Tibial nerve (tissue), 4 donors: Measurements from ENCODE around the gene SPCS1. TPM values are rescaled to one million over a fixed set of nuclear protein-coding genes. Genes with fewer than 3 reads are reported as not detected.
A peak's percentile ranks its signal among the peaks of the same experiment; 100 is the strongest.

Experiments
- DNase-seq, 2 donors: peaks; one replicate each; pipeline ENCODE4 v3.0.0-alpha.2; 2019; ENCODE audit warnings: low spot score in 2 of 2
- H3K27ac ChIP-seq, 4 donors: fragments of 200-600 bp; sonication (generic) in 3 of 4; one replicate each; pipeline ENCODE4 v1.5.1; 2017 to 2019; ENCODE audit warnings: mild to moderate bottlenecking in 1 of 4
- H3K27me3 ChIP-seq, 2 donors: fragments of 200-600 bp; sonication (generic) in 1 of 2; one replicate each; pipeline versions ENCODE4 v1.5.1 to v1.6.0; 2017 to 2019
- H3K36me3 ChIP-seq, 3 donors: fragments of 200-600 bp; sonication (generic); one replicate each; pipeline ENCODE4 v1.5.1; 2018 to 2019
- H3K4me1 ChIP-seq, 4 donors: fragments of 200-600 bp; sonication (generic) in 3 of 4; one replicate each; pipeline ENCODE4 v1.5.1; 2017 to 2019
- H3K4me3 ChIP-seq, 4 donors: fragments of 200-600 bp; sonication (generic) in 3 of 4; one replicate each; pipeline ENCODE4 v1.5.1; 2017 to 2019; ENCODE audit warnings: mild to moderate bottlenecking in 1 of 4, moderate library complexity in 1 of 4
- H3K9me3 ChIP-seq, 4 donors: fragments of 200-600 bp; sonication (generic) in 3 of 4; one replicate each; pipeline ENCODE4 v1.5.1; 2017 to 2019
- EP300 ChIP-seq, 2 donors: sonication (generic); formaldehyde crosslinking; IDR thresholded peaks; one replicate each; pipeline ENCODE4 v1.6.1; 2017; ENCODE audit warnings: antibody characterized with exemption in 2 of 2, mild to moderate bottlenecking in 1 of 2
- POLR2A ChIP-seq, 2 donors: fragments of 450-650 bp; IDR thresholded peaks; one replicate each; pipeline ENCODE4 v1.6.1; 2017; ENCODE audit warnings: antibody characterized with exemption in 2 of 2, mild to moderate bottlenecking in 2 of 2, moderate library complexity in 2 of 2
- WGBS, 2 donors: methylation state at CpG; one replicate each; pipeline ENCODE4 v1.1.5; 2018; 5-methylcytosine and 5-hydroxymethylcytosine counted together
- total RNA-seq, 4 donors: library from RNA; depleted of rRNA; stranded (reverse); fragments of >200 nt; gene quantifications; one replicate each; pipeline ENCODE4 v1.1.0, GENCODE V29; 2016
- TF ChIP-seq, protein P1 (sequence below), 5 experiments: fragments of 200-600 bp in 3 of 5; fragments of 450-650 bp in 2 of 5; sonication (generic) in 3 of 5; IDR thresholded peaks; one replicate each; pipeline ENCODE4 v1.5.1; 2016 to 2019; ENCODE audit warnings: antibody characterized with exemption in 5 of 5, mild to moderate bottlenecking in 3 of 5, moderate library complexity in 2 of 5

Gene SPCS1
- total RNA-seq, 4 donors from 2014 or later: 58.8 to 123 (median 77.4) TPM

DNA sequence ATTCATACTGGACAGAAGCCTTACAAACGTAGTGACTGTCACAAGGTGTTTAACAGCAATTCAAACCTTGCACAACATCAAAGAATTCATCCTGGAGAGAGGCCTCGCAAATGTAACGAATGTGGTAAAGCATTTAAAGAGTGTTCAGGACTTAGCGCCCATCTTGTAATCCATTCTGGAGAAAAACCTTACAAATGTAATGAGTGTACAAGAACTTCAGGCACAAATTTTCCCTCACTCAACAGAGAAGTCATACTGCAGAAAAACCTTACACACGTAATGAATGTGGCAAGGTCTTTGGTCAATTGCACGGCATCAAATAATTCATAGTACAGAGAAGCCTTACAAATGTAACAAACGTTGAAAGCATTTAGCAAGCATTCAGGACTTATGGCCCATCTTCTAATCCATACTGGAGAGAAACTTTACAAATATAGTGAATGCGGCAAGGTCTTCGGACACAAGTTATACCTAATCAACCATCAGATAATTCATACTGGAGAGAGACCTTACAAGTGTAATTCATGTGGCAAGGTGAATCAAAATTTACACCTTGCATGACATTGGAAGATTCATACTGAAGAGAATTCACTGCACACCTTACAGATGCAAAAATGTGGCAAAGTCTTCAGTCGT is 27.5 kb downstream of the SPCS1 start:
- 85 to 92% methylated on average over 10 of the region's 10 CpGs for WGBS, 2 donors
- no peak for TF ChIP-seq POLR2A (IDR thresholded peaks at IDR 0.05)
- TF ChIP-seq, protein P1, sequence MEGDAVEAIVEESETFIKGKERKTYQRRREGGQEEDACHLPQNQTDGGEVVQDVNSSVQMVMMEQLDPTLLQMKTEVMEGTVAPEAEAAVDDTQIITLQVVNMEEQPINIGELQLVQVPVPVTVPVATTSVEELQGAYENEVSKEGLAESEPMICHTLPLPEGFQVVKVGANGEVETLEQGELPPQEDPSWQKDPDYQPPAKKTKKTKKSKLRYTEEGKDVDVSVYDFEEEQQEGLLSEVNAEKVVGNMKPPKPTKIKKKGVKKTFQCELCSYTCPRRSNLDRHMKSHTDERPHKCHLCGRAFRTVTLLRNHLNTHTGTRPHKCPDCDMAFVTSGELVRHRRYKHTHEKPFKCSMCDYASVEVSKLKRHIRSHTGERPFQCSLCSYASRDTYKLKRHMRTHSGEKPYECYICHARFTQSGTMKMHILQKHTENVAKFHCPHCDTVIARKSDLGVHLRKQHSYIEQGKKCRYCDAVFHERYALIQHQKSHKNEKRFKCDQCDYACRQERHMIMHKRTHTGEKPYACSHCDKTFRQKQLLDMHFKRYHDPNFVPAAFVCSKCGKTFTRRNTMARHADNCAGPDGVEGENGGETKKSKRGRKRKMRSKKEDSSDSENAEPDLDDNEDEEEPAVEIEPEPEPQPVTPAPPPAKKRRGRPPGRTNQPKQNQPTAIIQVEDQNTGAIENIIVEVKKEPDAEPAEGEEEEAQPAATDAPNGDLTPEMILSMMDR (IDR thresholded peaks at IDR 0.05): no peak
- TF ChIP-seq EP300 (IDR thresholded peaks at IDR 0.05): no peak

DNA sequence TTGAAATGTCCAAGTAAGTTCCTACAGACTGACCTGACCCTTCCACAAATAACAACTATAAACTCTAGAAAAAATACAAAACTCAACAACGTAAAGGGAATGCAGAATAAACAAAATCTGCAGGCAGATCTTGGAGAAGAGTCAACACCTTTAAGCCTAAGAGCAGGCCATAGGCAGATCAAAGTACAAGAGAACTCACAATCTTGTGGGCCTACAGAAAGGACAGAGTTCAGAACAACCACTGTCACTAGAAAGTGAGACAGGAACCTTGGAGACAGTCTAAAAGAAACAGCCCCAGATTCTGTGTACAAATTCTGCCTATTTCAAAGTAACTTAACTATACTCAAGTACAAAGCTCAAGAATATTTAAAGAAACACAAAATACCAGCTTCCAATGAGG is 33.8 kb downstream of the SPCS1 start:
- H3K27ac ChIP-seq: no peak overlapping the region

More for the DNA sequence above, 27.5 kb downstream of the SPCS1 start:
- Histone ChIP-seq H3K4me3 (no peak overlapping the region), H3K27ac (no peak overlapping the region), H3K36me3 (peaks cover 6 to 100% (median 7%) of the 10 kb centered on the region in 3 donors), H3K4me1 (no peaks in the 10 kb centered on the region), H3K27me3 (no peaks in the 10 kb centered on the region), H3K9me3 (peaks cover 0 to 5% (median 0%) of the 10 kb centered on the region in 4 donors)
- DNase-seq: no peak

DNA sequence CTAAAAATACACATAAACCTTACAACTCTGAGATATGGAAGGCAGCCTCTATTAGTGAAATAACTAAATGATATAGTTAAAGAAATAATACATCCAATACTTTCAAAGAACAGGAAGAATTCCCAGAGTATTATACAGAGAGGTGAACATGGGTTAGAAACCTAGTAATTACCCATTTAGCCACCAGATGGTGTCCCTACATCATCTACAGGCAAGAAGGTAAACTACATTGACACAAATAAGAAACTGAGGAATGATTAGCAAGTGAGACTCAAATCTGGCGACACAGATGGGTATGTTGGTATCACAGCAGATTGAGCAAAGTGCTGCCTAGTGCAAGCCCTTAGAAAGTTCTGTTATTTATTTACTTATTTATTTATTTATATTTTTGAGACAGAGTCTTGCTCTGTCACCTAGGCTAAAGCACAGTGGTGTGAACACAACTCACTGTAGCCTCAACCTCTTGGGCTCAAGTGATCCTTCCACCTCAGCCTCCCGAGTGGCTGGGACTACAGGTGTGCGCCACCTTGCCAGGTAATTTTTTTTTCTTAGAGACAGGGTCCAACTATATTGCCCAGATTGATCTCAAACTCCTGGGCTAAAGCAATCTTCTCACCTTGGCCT is 36.6 kb downstream of the SPCS1 start:
- H3K4me1 ChIP-seq: no peaks in the 10 kb centered on the region

More for the DNA sequence above, 33.8 kb downstream of the SPCS1 start:
- no peak for DNase-seq
- H3K27me3 ChIP-seq: no peaks in the 10 kb centered on the region
- TF ChIP-seq POLR2A (IDR thresholded peaks at IDR 0.05) (no peak), EP300 (IDR thresholded peaks at IDR 0.05) (no peak)
- TF ChIP-seq, protein P1 (IDR thresholded peaks at IDR 0.05): no peak
- peaks cover 0 to 97% (median 11%) of the 10 kb centered on the region in 3 donors for H3K36me3 ChIP-seq
- no peak overlapping the region for H3K4me3 ChIP-seq
- H3K4me1 ChIP-seq: no peaks in the 10 kb centered on the region
- no peaks in the 10 kb centered on the region for H3K9me3 ChIP-seq
- 54 to 67% methylated on average over 1 of the region's 1 CpG for WGBS, 2 donors

DNA sequence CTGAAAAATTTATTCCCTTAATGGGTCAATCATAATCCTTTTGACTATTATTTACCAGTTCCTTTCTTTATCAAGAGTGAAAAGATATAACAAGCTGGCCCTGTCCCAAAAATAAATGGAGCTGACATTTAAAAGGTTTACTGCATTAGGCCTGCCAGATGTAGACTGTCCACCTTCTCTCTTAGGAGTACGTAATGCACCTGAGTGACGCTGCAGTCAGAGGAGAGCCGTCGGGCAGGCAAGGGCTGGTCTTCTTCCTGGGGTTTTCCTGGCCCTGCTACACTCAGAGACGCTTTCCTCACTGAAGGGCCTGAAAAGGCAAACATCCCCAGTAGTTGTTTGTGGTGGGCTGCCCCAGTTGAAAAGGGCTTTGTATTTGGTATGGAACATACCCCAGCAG is 37.2 kb downstream of the SPCS1 start:
- 87 to 88% methylated on average over 5 of the region's 5 CpGs for WGBS, 2 donors
- Histone ChIP-seq H3K27me3 (no peaks in the 10 kb centered on the region), H3K27ac (no peak overlapping the region), H3K4me3 (no peak overlapping the region), H3K36me3 (peaks cover 9 to 97% (median 14%) of the 10 kb centered on the region in 3 donors), H3K4me1 (no peaks in the 10 kb centered on the region), H3K9me3 (no peaks in the 10 kb centered on the region)
- TF ChIP-seq POLR2A (IDR thresholded peaks at IDR 0.05) (no peak), EP300 (IDR thresholded peaks at IDR 0.05) (no peak)
- TF ChIP-seq, protein P1 (IDR thresholded peaks at IDR 0.05): no peak
- DNase-seq: no peak

More for the DNA sequence above, 36.6 kb downstream of the SPCS1 start:
- Histone ChIP-seq H3K4me3 (no peak overlapping the region), H3K27ac (no peak overlapping the region), H3K27me3 (no peaks in the 10 kb centered on the region), H3K36me3 (peaks cover 9 to 97% (median 14%) of the 10 kb centered on the region in 3 donors), H3K9me3 (no peaks in the 10 kb centered on the region)
- 83% methylated on average over 3 of the region's 3 CpGs for whole genome bisulfite sequencing, 2 donors
- peak in 1 of 2 donors; percentile 10 for DNase-seq
- TF ChIP-seq, protein P1 (IDR thresholded peaks at IDR 0.05): peak; percentile 22 to 52 (median 43)
- no peak for TF ChIP-seq POLR2A (IDR thresholded peaks at IDR 0.05)
- no peak for TF ChIP-seq EP300 (IDR thresholded peaks at IDR 0.05)

DNA sequence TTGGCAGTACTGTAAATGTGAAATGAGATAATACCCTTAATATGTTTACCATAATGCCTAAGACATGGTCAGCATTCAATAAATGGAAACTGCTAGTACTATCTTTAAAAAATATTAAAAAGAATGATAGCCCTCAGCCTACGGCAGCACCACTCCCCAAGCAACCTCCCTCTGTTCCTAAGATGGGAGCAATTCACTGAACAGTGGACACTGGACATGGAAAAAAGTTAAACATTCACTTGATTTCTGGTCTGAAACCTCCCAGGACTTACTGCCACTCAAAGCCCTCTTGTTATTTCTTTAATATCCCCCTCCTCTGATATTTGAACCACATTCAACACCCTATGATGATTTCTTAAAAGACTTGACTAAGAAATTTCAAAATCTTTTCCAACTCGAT is 37.8 kb downstream of the SPCS1 start:
- WGBS, 2 donors: 84 to 94% methylated on average over 2 of the region's 2 CpGs
- TF ChIP-seq POLR2A (IDR thresholded peaks at IDR 0.05) (no peak), EP300 (IDR thresholded peaks at IDR 0.05) (no peak)
- TF ChIP-seq, protein P1 (IDR thresholded peaks at IDR 0.05): no peak
- Histone ChIP-seq H3K4me3 (no peak overlapping the region), H3K27ac (no peak overlapping the region), H3K27me3 (no peaks in the 10 kb centered on the region), H3K4me1 (no peaks in the 10 kb centered on the region), H3K36me3 (peaks cover 9 to 97% (median 14%) of the 10 kb centered on the region in 3 donors), H3K9me3 (no peaks in the 10 kb centered on the region)
- DNase-seq: no peak
